GM21529 (cell line): ENCODE data around the gene ASIC4.
A peak's percentile ranks its signal among the peaks of the same experiment; 100 is the strongest.

ENCODE experiments used
- ATAC-seq: cut with Tn5 transposase; IDR thresholded peaks from one replicate; pipeline ENCODE4 v1.9.1; 2021; ENCODE audit not compliant: unreplicated experiment

Gene ASIC4

GRCh38 chr2:219496825-219497494 is 17.3 kb upstream of the ASIC4 start:
- no peak for ATAC-seq

GRCh38 chr2:219497495-219498279 is 16.6 kb upstream of the ASIC4 start:
- peak; percentile 25 for ATAC-seq

GRCh38 chr2:219498280-219499057 is 15.8 kb upstream of the ASIC4 start, which contains the start of gene GMPPA:
GMPPA (plus strand) TSS chr2:219498891; CDS start chr2:219499976, 1,085 bp downstream.
- peak; percentile 96 for ATAC-seq

- no peak for ATAC-seq
Observed at GRCh38 chr2:219499058-219499307, 15.3 kb upstream of the ASIC4 start.

- ATAC-seq: no peak
Observed at GRCh38 chr2:219499555-219499954, 14.7 kb upstream of the ASIC4 start.

- no peak for ATAC-seq
Observed at GRCh38 chr2:219500135-219500534, 14.1 kb upstream of the ASIC4 start.

GRCh38 chr2:219501849-219502248 is 12.4 kb upstream of the ASIC4 start:
- no peak for ATAC-seq

GRCh38 chr2:219502618-219503017 is 11.7 kb upstream of the ASIC4 start:
- no peak for ATAC-seq

- no peak for ATAC-seq
Observed at GRCh38 chr2:219505585-219505984, 8.7 kb upstream of the ASIC4 start.

- no peak for ATAC-seq
Observed at GRCh38 chr2:219506153-219506801, 8.0 kb upstream of the ASIC4 start.

GRCh38 chr2:219506802-219507526 is 7.3 kb upstream of the ASIC4 start:
- ATAC-seq: no peak

GRCh38 chr2:219507581-219508443 is 6.5 kb upstream of the ASIC4 start:
- no peak for ATAC-seq

- ATAC-seq: no peak
Observed at GRCh38 chr2:219508444-219508734, 5.9 kb upstream of the ASIC4 start.

- ATAC-seq: peak; percentile 13
Observed at GRCh38 chr2:219508971-219509779, 5.1 kb upstream of the ASIC4 start.

GRCh38 chr2:219509780-219510511 is 4.3 kb upstream of the ASIC4 start:
- peak; percentile 75 for ATAC-seq

GRCh38 chr2:219510512-219511135 is 3.7 kb upstream of the ASIC4 start:
- ATAC-seq: no peak

- ATAC-seq: no peak
Observed at GRCh38 chr2:219511547-219512325, 2.5 kb upstream of the ASIC4 start.
